Measurements from ENCODE around the gene IQSEC1.

The IQSEC1 gene

GRCh38 chr3:12871404-12871983 is 201.7 kb downstream of the IQSEC1 start:
- TF ChIP-seq POLR2AphosphoS5 (IDR thresholded peaks at IDR 0.05; ENCODE audit: low read depth, low read length): no peak
- no peak for TF ChIP-seq FOXP2 (optimal IDR thresholded peaks at IDR 0.05; ENCODE audit: borderline replicate concordance, extremely low read depth, extremely low read length, insufficient read depth)
- no peak for TF ChIP-seq SIN3A (IDR thresholded peaks at IDR 0.05; ENCODE audit: borderline replicate concordance, insufficient read depth, low read length)
- no peak for TF ChIP-seq REST (IDR thresholded peaks at IDR 0.05; ENCODE audit: insufficient read depth in 1 of 2, low read depth in 2 of 2, low read length in 2 of 2)
- TF ChIP-seq TAF1 (IDR thresholded peaks at IDR 0.05; ENCODE audit: borderline replicate concordance, insufficient read depth, low read length): no peak

DNA sequence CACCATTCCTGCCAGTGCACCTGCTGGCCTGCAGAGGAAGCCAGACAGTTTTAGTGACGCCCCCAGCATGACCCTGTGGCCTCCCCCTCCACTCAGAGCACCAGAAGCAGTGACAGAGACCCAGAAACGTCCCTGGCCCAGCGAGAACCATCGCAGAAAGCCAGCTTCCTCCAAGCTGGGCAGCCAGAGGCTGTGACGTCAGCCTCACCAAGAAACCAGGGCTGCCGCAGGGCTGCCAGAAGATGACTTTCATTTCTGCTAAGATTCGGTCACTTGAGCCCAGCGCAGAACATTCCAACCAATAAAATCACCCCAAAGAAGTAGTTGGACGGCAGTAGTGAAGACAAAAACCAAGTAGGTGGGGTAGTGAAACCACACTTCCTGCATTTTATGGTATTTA is 202.3 kb downstream of the IQSEC1 start:
- TF ChIP-seq POLR2AphosphoS5 (IDR thresholded peaks at IDR 0.05; ENCODE audit: low read depth, low read length): no peak
- no peak for TF ChIP-seq FOXP2 (optimal IDR thresholded peaks at IDR 0.05; ENCODE audit: borderline replicate concordance, extremely low read depth, extremely low read length, insufficient read depth)
- TF ChIP-seq TAF1 (IDR thresholded peaks at IDR 0.05; ENCODE audit: borderline replicate concordance, insufficient read depth, low read length): no peak
- no peak for TF ChIP-seq SIN3A (IDR thresholded peaks at IDR 0.05; ENCODE audit: borderline replicate concordance, insufficient read depth, low read length)
- no peak for TF ChIP-seq REST (IDR thresholded peaks at IDR 0.05; ENCODE audit: insufficient read depth in 1 of 2, low read depth in 2 of 2, low read length in 2 of 2)

GRCh38 chr3:12869035-12869621 is 204.1 kb downstream of the IQSEC1 start:
- no peak for TF ChIP-seq FOXP2 (optimal IDR thresholded peaks at IDR 0.05; ENCODE audit: borderline replicate concordance, extremely low read depth, extremely low read length, insufficient read depth)
- TF ChIP-seq REST (IDR thresholded peaks at IDR 0.05; ENCODE audit: insufficient read depth in 1 of 2, low read depth in 2 of 2, low read length in 2 of 2): no peak
- TF ChIP-seq SIN3A (IDR thresholded peaks at IDR 0.05; ENCODE audit: borderline replicate concordance, insufficient read depth, low read length): no peak
- TF ChIP-seq TAF1 (IDR thresholded peaks at IDR 0.05; ENCODE audit: borderline replicate concordance, insufficient read depth, low read length): no peak
- no peak for TF ChIP-seq POLR2AphosphoS5 (IDR thresholded peaks at IDR 0.05; ENCODE audit: low read depth, low read length)

- TF ChIP-seq SIN3A (IDR thresholded peaks at IDR 0.05; ENCODE audit: borderline replicate concordance, insufficient read depth, low read length) (no peak), POLR2AphosphoS5 (IDR thresholded peaks at IDR 0.05; ENCODE audit: low read depth, low read length) (no peak), TAF1 (IDR thresholded peaks at IDR 0.05; ENCODE audit: borderline replicate concordance, insufficient read depth, low read length) (no peak), REST (IDR thresholded peaks at IDR 0.05; ENCODE audit: insufficient read depth in 1 of 2, low read depth in 2 of 2, low read length in 2 of 2) (no peak), FOXP2 (optimal IDR thresholded peaks at IDR 0.05; ENCODE audit: borderline replicate concordance, extremely low read depth, extremely low read length, insufficient read depth) (no peak)
Observed at GRCh38 chr3:12868039-12869034, 204.9 kb downstream of the IQSEC1 start.
